ENCODE measurements around the gene RGMA. TPM values are rescaled to one million over a fixed set of nuclear protein-coding genes. Genes with fewer than 3 reads are reported as not detected.

RGMA gene
- total RNA-seq, 1 donor from 2014 or later, result 6.1 TPM

- DNase-seq (ENCODE audit: low spot score in 2 of 2) (no peak), FAIRE-seq (no peak)
Measured at GRCh38 chr15:93102211-93102610, 13.2 kb upstream of the RGMA start.

- no peak for FAIRE-seq
- DNase-seq (ENCODE audit: low spot score in 2 of 2), result no peak
Measured at GRCh38 chr15:93093765-93094164, 4.8 kb upstream of the RGMA start.

- DNase-seq (ENCODE audit: low spot score in 2 of 2) (no peak), FAIRE-seq (no peak)
Measured at GRCh38 chr15:93091465-93091864, 2.5 kb upstream of the RGMA start.

- DNase-seq (ENCODE audit: low spot score in 2 of 2) (no peak), FAIRE-seq (no peak)
Measured at GRCh38 chr15:93089727-93090305, 805 bp upstream of the RGMA start.

GRCh38 chr15:93088200-93088980, 621 bp downstream of the RGMA start:
- no peak for FAIRE-seq

GRCh38 chr15:93087825-93088199, 1.2 kb downstream of the RGMA start:
- FAIRE-seq (no peak), DNase-seq (ENCODE audit: low spot score in 2 of 2) (peak; percentile 72 to 73)

More at GRCh38 chr15:93088200-93088980, 621 bp downstream of the RGMA start:
- DNase-seq (ENCODE audit: low spot score in 2 of 2), result peak in 1 of 2 donors; percentile 42

GRCh38 chr15:93086791-93087190, 2.2 kb downstream of the RGMA start:
- no peak for DNase-seq (ENCODE audit: low spot score in 2 of 2)
- FAIRE-seq, result no peak

- no peak for FAIRE-seq
Measured at GRCh38 chr15:93085692-93086091, 3.3 kb downstream of the RGMA start.

GRCh38 chr15:93082861-93083260, 6.2 kb downstream of the RGMA start:
- FAIRE-seq (no peak), DNase-seq (ENCODE audit: low spot score in 2 of 2) (no peak)

More at GRCh38 chr15:93085692-93086091, 3.3 kb downstream of the RGMA start:
- no peak for DNase-seq (ENCODE audit: low spot score in 2 of 2)

GRCh38 chr15:93081399-93081798, 7.6 kb downstream of the RGMA start:
- FAIRE-seq, result no peak

GRCh38 chr15:93080451-93080850, 8.6 kb downstream of the RGMA start:
- DNase-seq (ENCODE audit: low spot score in 2 of 2) (no peak), FAIRE-seq (no peak)

More at GRCh38 chr15:93081399-93081798, 7.6 kb downstream of the RGMA start:
- no peak for DNase-seq (ENCODE audit: low spot score in 2 of 2)

- FAIRE-seq (no peak), DNase-seq (ENCODE audit: low spot score in 2 of 2) (no peak)
Measured at GRCh38 chr15:93076875-93077274, 12.1 kb downstream of the RGMA start.

- FAIRE-seq (no peak), DNase-seq (ENCODE audit: low spot score in 2 of 2) (no peak)
Measured at GRCh38 chr15:93076217-93076616, 12.8 kb downstream of the RGMA start.

- no peak for FAIRE-seq
- no peak for DNase-seq (ENCODE audit: low spot score in 2 of 2)
Measured at GRCh38 chr15:93074599-93074998, 14.4 kb downstream of the RGMA start.

- FAIRE-seq, result no peak
- DNase-seq (ENCODE audit: low spot score in 2 of 2), result no peak
Measured at GRCh38 chr15:93073465-93073952, 15.5 kb downstream of the RGMA start.

GRCh38 chr15:93072411-93073394, 16.3 kb downstream of the RGMA start:
- FAIRE-seq (no peak), DNase-seq (ENCODE audit: low spot score in 2 of 2) (peak; percentile 77 to 80)

- no peak for FAIRE-seq
- DNase-seq (ENCODE audit: low spot score in 2 of 2), result peak in 1 of 2 donors; percentile 58
Measured at GRCh38 chr15:93072011-93072410, 17.0 kb downstream of the RGMA start.

GRCh38 chr15:93071469-93071936, 17.5 kb downstream of the RGMA start:
- no peak for FAIRE-seq

GRCh38 chr15:93070551-93071296, 18.3 kb downstream of the RGMA start:
- FAIRE-seq (no peak), DNase-seq (ENCODE audit: low spot score in 2 of 2) (no peak)

More at GRCh38 chr15:93071469-93071936, 17.5 kb downstream of the RGMA start:
- DNase-seq (ENCODE audit: low spot score in 2 of 2), result no peak

- DNase-seq (ENCODE audit: low spot score in 2 of 2) (no peak), FAIRE-seq (no peak)
Measured at GRCh38 chr15:93070132-93070531, 18.9 kb downstream of the RGMA start.
